ENCODE results near the gene CETP.

- TF ChIP-seq CTCF (IDR thresholded peaks at IDR 0.05 in 2 of 3, conservative IDR thresholded peaks at IDR 0.05 in 1 of 3; ENCODE audit: insufficient read depth in 2 of 3, low read depth in 1 of 3, low read length in 3 of 3) (no peak), EP300 (IDR thresholded peaks at IDR 0.05; ENCODE audit: low read length) (no peak), TARDBP (IDR thresholded peaks at IDR 0.05) (no peak), EZH2 (IDR thresholded peaks at IDR 0.05; ENCODE audit: borderline replicate concordance, low read depth, low read length) (no peak), SMAD1 (IDR thresholded peaks at IDR 0.05; ENCODE audit: low read depth, low read length, partially characterized antibody) (no peak), PML (IDR thresholded peaks at IDR 0.05; ENCODE audit: low read length) (no peak), MAFG (tag; conservative IDR thresholded peaks at IDR 0.05) (no peak)
- TF ChIP-seq, protein P1, sequence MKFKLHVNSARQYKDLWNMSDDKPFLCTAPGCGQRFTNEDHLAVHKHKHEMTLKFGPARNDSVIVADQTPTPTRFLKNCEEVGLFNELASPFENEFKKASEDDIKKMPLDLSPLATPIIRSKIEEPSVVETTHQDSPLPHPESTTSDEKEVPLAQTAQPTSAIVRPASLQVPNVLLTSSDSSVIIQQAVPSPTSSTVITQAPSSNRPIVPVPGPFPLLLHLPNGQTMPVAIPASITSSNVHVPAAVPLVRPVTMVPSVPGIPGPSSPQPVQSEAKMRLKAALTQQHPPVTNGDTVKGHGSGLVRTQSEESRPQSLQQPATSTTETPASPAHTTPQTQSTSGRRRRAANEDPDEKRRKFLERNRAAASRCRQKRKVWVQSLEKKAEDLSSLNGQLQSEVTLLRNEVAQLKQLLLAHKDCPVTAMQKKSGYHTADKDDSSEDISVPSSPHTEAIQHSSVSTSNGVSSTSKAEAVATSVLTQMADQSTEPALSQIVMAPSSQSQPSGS (CRISPR knock-in tag; IDR thresholded peaks at IDR 0.05), result no peak
These were observed 38.7 kb downstream of the CETP start for GRCh38 chr16:57000271-57001025.

All from K562 (cell line).